Neuronal stem cell (in vitro differentiated cells): ENCODE data around the gene ZWILCH.

Source experiments
- DNase-seq: peaks from one replicate; pipeline ENCODE4 v3.0.0-alpha.2; 2013; ENCODE audit warnings: low spot score
- H2AFZ ChIP-seq: one replicate; pipeline ENCODE4 v1.6.1; 2013; ENCODE audit warnings: mild to moderate bottlenecking, low read length, inconsistent platforms
- H2AK5ac ChIP-seq: 2 replicates; pipeline ENCODE4 v1.6.1; 2013; ENCODE audit warnings: low read depth, mild to moderate bottlenecking, inconsistent platforms, low read length, moderate library complexity, mixed read lengths
- H2BK120ac ChIP-seq: 2 replicates; pipeline ENCODE4 v1.6.1; 2013; ENCODE audit warnings: low read depth, mild to moderate bottlenecking, inconsistent platforms, low read length, moderate library complexity, mixed read lengths
- H2BK12ac ChIP-seq: one replicate; pipeline ENCODE4 v1.6.1; 2013; ENCODE audit warnings: low read length, inconsistent platforms
- H2BK15ac ChIP-seq: 2 replicates; pipeline ENCODE4 v1.6.1; 2013; ENCODE audit warnings: mild to moderate bottlenecking, low read length, inconsistent platforms, mixed read lengths
- H2BK5ac ChIP-seq: one replicate; pipeline ENCODE4 v1.6.1; 2013; ENCODE audit warnings: inconsistent platforms, mild to moderate bottlenecking, low read length, moderate library complexity
- H3K14ac ChIP-seq: one replicate; pipeline ENCODE4 v1.6.1; 2013; ENCODE audit warnings: low read length, inconsistent platforms
- H3K18ac ChIP-seq: 2 replicates; pipeline ENCODE4 v1.6.1; 2013; ENCODE audit warnings: low read length, inconsistent platforms
- H3K23ac ChIP-seq: 2 replicates; pipeline ENCODE4 v1.6.1; 2013; ENCODE audit warnings: low read depth, mild to moderate bottlenecking, mixed read lengths, low read length, inconsistent platforms; ENCODE audit not compliant: poor library complexity
- H3K27ac ChIP-seq: replicated peaks from 3 replicates; pipeline ENCODE4 v1.5.1; 2013; ENCODE audit warnings: low read length, inconsistent platforms
- H3K27me3 ChIP-seq, 3 experiments: 2 replicates each; pipeline ENCODE4 v1.6.1; 2013; ENCODE audit warnings: low read length in 3 of 3, mild to moderate bottlenecking in 2 of 3, inconsistent platforms in 1 of 3, low read depth in 1 of 3, mixed read lengths in 1 of 3, moderate library complexity in 1 of 3; ENCODE audit not compliant: control insufficient read depth in 3 of 3, insufficient read depth in 3 of 3
- H3K36me3 ChIP-seq, 2 donors: replicated peaks in 1 of 2; 2 replicates each; pipeline ENCODE4 v1.6.1; 2013; ENCODE audit warnings: low read length in 2 of 2; ENCODE audit not compliant: control insufficient read depth in 2 of 2, insufficient read depth in 2 of 2
- H3K4ac ChIP-seq: 2 replicates; pipeline ENCODE4 v1.6.1; 2013; ENCODE audit warnings: inconsistent platforms, mild to moderate bottlenecking, low read length, moderate library complexity
- H3K4me1 ChIP-seq, 2 donors: 1 replicate in 1 of 2; 2 replicates in 1 of 2; pipeline ENCODE4 v1.6.1; 2013; ENCODE audit warnings: low read length in 2 of 2, low read depth in 1 of 2; ENCODE audit not compliant: control insufficient read depth in 2 of 2, insufficient read depth in 1 of 2
- H3K4me2 ChIP-seq: one replicate; pipeline ENCODE4 v1.6.1; 2013; ENCODE audit warnings: mild to moderate bottlenecking, low read length, inconsistent platforms; ENCODE audit not compliant: insufficient read depth, poor library complexity, severe bottlenecking
- H3K4me3 ChIP-seq, 2 donors: 2 replicates each; pipeline ENCODE4 v1.5.1; 2013; ENCODE audit warnings: low read length in 2 of 2, mild to moderate bottlenecking in 2 of 2, inconsistent platforms in 1 of 2, moderate library complexity in 1 of 2
- H3K79me1 ChIP-seq: one replicate; pipeline ENCODE4 v1.6.1; 2013; ENCODE audit warnings: low read depth, mild to moderate bottlenecking, inconsistent platforms, low read length, moderate library complexity
- H3K9ac ChIP-seq: one replicate; pipeline ENCODE4 v1.6.1; 2013; ENCODE audit warnings: mild to moderate bottlenecking, low read depth, low read length, inconsistent platforms; ENCODE audit not compliant: poor library complexity
- H3K9me3 ChIP-seq, 2 donors: replicated peaks in 1 of 2; 2 replicates each; pipeline versions ENCODE3 to v1.6.1; 2013; ENCODE audit warnings: low read length in 2 of 2, mild to moderate bottlenecking in 2 of 2, inconsistent platforms in 1 of 2, low read depth in 1 of 2, mixed read lengths in 1 of 2, moderate library complexity in 1 of 2; ENCODE audit not compliant: control insufficient read depth in 2 of 2, insufficient read depth in 1 of 2
- H4K8ac ChIP-seq: one replicate; pipeline ENCODE4 v1.6.1; 2013; ENCODE audit warnings: low read depth, mild to moderate bottlenecking, inconsistent platforms, low read length, moderate library complexity
- H4K91ac ChIP-seq: one replicate; pipeline ENCODE4 v1.6.1; 2013; ENCODE audit warnings: low read length, low read depth, mild to moderate bottlenecking, inconsistent platforms; ENCODE audit not compliant: poor library complexity
- WGBS, 2 donors: extraction: QIAGEN DNeasy Blood & Tissue Kit; methylation state at CpG; one replicate each; pipeline ENCODE4 v1.1.7; 2013; ENCODE audit warnings: missing lambda C conversion rate in 2 of 2, mixed read lengths in 1 of 2; ENCODE audit not compliant: insufficient read length in 2 of 2, insufficient replicate concordance in 1 of 2; ENCODE audit errors: extremely low coverage in 2 of 2; 5-methylcytosine and 5-hydroxymethylcytosine counted together

The ZWILCH gene

DNA sequence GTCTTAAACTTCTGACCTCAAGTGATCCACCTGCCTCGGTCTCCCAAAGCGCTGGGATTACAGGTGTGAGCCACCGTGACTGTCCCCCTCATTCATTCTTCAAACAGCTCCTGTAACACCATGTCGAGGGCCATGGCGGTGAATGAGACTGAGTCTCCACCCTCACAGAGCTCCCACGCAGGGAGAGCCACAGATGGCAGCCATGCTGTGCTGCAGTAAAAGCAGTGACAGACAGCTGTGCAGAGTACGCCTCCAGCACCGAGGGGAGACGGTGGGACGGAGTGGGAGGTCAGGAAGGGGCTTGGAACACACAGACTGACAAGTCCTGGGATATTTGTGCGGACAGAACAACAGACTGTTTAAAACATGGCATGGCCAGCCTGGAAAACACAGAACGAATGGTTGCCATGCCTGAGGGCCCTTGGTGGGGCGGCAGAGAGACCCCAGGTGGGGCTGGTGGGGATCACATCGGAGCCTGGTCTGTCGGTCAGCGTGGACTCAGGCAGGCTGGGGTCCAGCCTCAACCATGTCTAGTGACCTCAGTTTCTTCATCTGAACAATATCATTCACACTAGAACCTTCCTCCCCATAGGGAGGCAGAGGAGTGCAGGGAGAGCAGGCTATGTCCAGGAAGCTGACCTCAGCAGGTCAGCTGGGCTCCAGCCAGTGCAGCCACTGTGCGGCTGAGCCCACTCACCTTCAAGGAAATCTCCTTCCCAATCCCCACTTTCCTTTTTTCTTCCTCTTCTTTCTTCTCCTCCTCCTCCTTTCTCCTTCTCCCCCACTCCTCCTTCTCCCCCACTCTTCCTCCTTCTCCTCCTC is 81.2 kb downstream of the ZWILCH start:
- Histone ChIP-seq H3K36me3 (no peaks in the 10 kb centered on the region), H2AFZ (peak overlapping the region; percentile 68), H4K8ac (peak overlapping the region; percentile 89), H2AK5ac (no peak overlapping the region), H3K4me3 (peak overlapping the region in 1 of 2 donors; percentile 48), H3K9me3 (no peaks in the 10 kb centered on the region), H4K91ac (no peak overlapping the region), H3K14ac (no peak overlapping the region), H3K18ac (peak overlapping the region; percentile 85), H3K27me3 (peaks cover 0 to 17% (median 0%) of the 10 kb centered on the region in 3 experiments), H3K27ac (no peak overlapping the region), H3K23ac (no peak overlapping the region), H3K4me1 (peaks cover 6% of the 10 kb centered on the region in 2 donors), H2BK12ac (peak overlapping the region; percentile 82), H2BK120ac (no peak overlapping the region), H3K79me1 (no peaks in the 10 kb centered on the region), H2BK15ac (peak overlapping the region; percentile 52), H3K4me2 (no peak overlapping the region), H3K9ac (no peak overlapping the region), H3K4ac (no peak overlapping the region), H2BK5ac (no peak overlapping the region)
- no CpG with 5 or more reads among the region's 17 CpGs for WGBS, 2 donors
- no peak for DNase-seq

DNA sequence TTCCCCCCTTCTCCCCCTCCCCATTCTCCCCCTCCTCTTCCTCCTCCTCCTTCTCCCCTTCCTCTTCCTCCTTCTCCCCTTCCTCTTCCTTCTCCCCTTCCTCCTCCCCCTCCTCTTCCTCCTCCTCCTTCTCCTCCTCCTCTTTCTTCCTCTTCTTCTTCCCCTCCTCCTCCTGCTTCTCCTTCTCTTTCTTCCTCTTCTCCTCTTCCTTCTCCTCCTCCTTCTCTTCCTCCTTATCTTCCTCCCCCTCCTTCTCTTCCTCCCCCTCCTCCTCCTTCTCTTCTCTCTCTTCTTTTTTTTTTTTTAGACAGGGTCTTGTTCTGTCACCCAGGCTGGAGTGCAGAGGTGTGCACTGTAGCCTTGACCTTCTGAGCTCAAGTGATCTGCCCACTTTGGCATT is 81.9 kb downstream of the ZWILCH start:
- no peak overlapping the region for H2BK120ac ChIP-seq
- H2AK5ac ChIP-seq = no peak overlapping the region
- no peak overlapping the region for H4K8ac ChIP-seq
- H3K4me1 ChIP-seq = peaks cover 6% of the 10 kb centered on the region in 2 donors
- no peak overlapping the region for H2BK15ac ChIP-seq
- DNase-seq = no peak
- peaks cover 0 to 21% (median 0%) of the 10 kb centered on the region in 3 experiments for H3K27me3 ChIP-seq
- H3K4ac ChIP-seq = no peak overlapping the region
- no peak overlapping the region for H3K9ac ChIP-seq
- no peak overlapping the region for H3K4me3 ChIP-seq
- no peak overlapping the region for H2BK12ac ChIP-seq
- H3K14ac ChIP-seq = no peak overlapping the region
- H4K91ac ChIP-seq = no peak overlapping the region
- H3K18ac ChIP-seq = no peak overlapping the region
- H3K36me3 ChIP-seq = no peaks in the 10 kb centered on the region
- H2AFZ ChIP-seq = no peak overlapping the region
- H3K27ac ChIP-seq = no peak overlapping the region
- no peaks in the 10 kb centered on the region for H3K9me3 ChIP-seq
- no peak overlapping the region for H2BK5ac ChIP-seq
- no peak overlapping the region for H3K23ac ChIP-seq
- H3K79me1 ChIP-seq = no peaks in the 10 kb centered on the region
- H3K4me2 ChIP-seq = no peak overlapping the region

DNA sequence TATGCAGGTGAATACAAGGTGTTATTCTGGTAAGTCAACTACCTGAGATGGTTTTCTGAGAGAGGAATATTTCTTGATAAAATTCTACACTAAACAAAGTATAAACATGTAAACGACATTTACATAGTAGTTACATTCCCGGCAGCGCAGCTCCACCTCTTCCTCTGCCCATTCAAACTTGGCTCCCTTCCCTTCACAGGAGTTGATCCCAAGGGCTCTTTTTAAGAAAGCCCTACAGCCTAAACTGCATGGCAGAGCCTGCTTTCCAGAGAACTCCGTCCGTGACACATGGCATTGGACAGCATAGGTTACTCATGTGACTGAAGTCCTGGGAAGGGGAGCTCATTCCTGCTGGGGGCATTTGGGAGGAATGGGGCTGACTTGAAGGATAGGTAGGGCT is 82.6 kb downstream of the ZWILCH start:
- WGBS, 2 donors = no CpG with 5 or more reads among the region's 5 CpGs

GRCh38 chr15:66588537-66588936 is 83.4 kb downstream of the ZWILCH start:
- Histone ChIP-seq H2AK5ac (no peak overlapping the region), H3K36me3 (no peaks in the 10 kb centered on the region), H3K27me3 (peaks cover 0 to 25% (median 0%) of the 10 kb centered on the region in 3 experiments), H4K91ac (no peak overlapping the region), H2BK12ac (no peak overlapping the region), H4K8ac (no peak overlapping the region), H2BK15ac (no peak overlapping the region), H3K27ac (no peak overlapping the region), H3K4me3 (no peak overlapping the region), H2BK5ac (no peak overlapping the region), H3K9me3 (no peaks in the 10 kb centered on the region), H3K23ac (no peak overlapping the region), H3K4me2 (no peak overlapping the region), H3K4me1 (peaks cover 6% of the 10 kb centered on the region in 2 donors), H3K14ac (no peak overlapping the region), H2BK120ac (no peak overlapping the region), H3K79me1 (no peaks in the 10 kb centered on the region), H2AFZ (no peak overlapping the region), H3K18ac (peak overlapping the region; percentile 5), H3K9ac (no peak overlapping the region), H3K4ac (no peak overlapping the region)
- WGBS, 2 donors = no CpG with 5 or more reads among the region's 5 CpGs
- no peak for DNase-seq

More for the DNA sequence above, 82.6 kb downstream of the ZWILCH start:
- no peak overlapping the region for H2AK5ac ChIP-seq
- peaks cover 0 to 21% (median 0%) of the 10 kb centered on the region in 3 experiments for H3K27me3 ChIP-seq
- no peaks in the 10 kb centered on the region for H3K9me3 ChIP-seq
- H3K18ac ChIP-seq = no peak overlapping the region
- no peak overlapping the region for H2BK5ac ChIP-seq
- H4K91ac ChIP-seq = no peak overlapping the region
- H2AFZ ChIP-seq = no peak overlapping the region
- H3K9ac ChIP-seq = no peak overlapping the region
- DNase-seq = no peak
- no peak overlapping the region for H4K8ac ChIP-seq
- no peak overlapping the region for H3K4me3 ChIP-seq
- no peak overlapping the region for H3K27ac ChIP-seq
- no peaks in the 10 kb centered on the region for H3K79me1 ChIP-seq
- no peak overlapping the region for H3K4ac ChIP-seq
- H2BK120ac ChIP-seq = no peak overlapping the region
- no peak overlapping the region for H2BK15ac ChIP-seq
- no peak overlapping the region for H3K14ac ChIP-seq
- no peak overlapping the region for H2BK12ac ChIP-seq
- no peak overlapping the region for H3K23ac ChIP-seq
- no peak overlapping the region for H3K4me2 ChIP-seq
- H3K4me1 ChIP-seq = peaks cover 6% of the 10 kb centered on the region in 2 donors
- H3K36me3 ChIP-seq = no peaks in the 10 kb centered on the region
